ENCODE results near the gene COL11A1.
"Not testable (repeated sequence)": the region's sequence is repeated elsewhere in the genome, so short reads cannot be mapped to it uniquely, and the experiment has no call there.

The COL11A1 gene

GRCh38 chr1:103129796-103130195, 21.5 kb upstream of the COL11A1 start:
- Histone ChIP-seq H4K8ac (ENCODE audit: low read depth, low read length) (no peak overlapping the region), H3K23ac (ENCODE audit: low read length) (no peak overlapping the region), H3K4ac (ENCODE audit: low read depth, low read length) (no peak overlapping the region), H3K4me2 (ENCODE audit: low read length) (no peak overlapping the region), H3K79me2 (ENCODE audit: control insufficient read depth, insufficient read depth, low read length) (no peaks in the 10 kb centered on the region), H3K79me1 (ENCODE audit: low read length) (no peaks in the 10 kb centered on the region), H2BK120ac (ENCODE audit: low read depth, low read length) (no peak overlapping the region), H3K18ac (ENCODE audit: low read length) (no peak overlapping the region), H2BK15ac (replicated peaks; ENCODE audit: low read depth) (no peak overlapping the region), H3K27me3 (ENCODE audit: insufficient read depth, low read length, poor library complexity) (no peaks in the 10 kb centered on the region), H2AK5ac (ENCODE audit: low read length) (no peak overlapping the region), H3K4me3 (ENCODE audit: low read length) (no peak overlapping the region), H3K36me3 (ENCODE audit: control insufficient read depth, insufficient read depth, low read length) (no peaks in the 10 kb centered on the region), H4K5ac (ENCODE audit: low read length) (no peak overlapping the region), H3K9ac (ENCODE audit: low read length) (no peak overlapping the region), H3K56ac (ENCODE audit: low read length) (no peak overlapping the region), H2BK5ac (ENCODE audit: low read length) (no peak overlapping the region), H3K27ac (ENCODE audit: low read depth, low read length) (no peak overlapping the region), H3K4me1 (ENCODE audit: control insufficient read depth, low read depth, low read length) (no peaks in the 10 kb centered on the region)
- no CpG with 5 or more reads among the region's 1 CpG for WGBS (ENCODE audit: extremely low coverage, insufficient coverage, low lambda C conversion rate)
- no peak for DNase-seq

- Histone ChIP-seq H3K27me3 (ENCODE audit: insufficient read depth, low read length, poor library complexity) (no peaks in the 10 kb centered on the region), H3K9ac (ENCODE audit: low read length) (no peak overlapping the region), H2BK15ac (replicated peaks; ENCODE audit: low read depth) (no peak overlapping the region), H3K79me2 (ENCODE audit: control insufficient read depth, insufficient read depth, low read length) (no peaks in the 10 kb centered on the region), H2AK5ac (ENCODE audit: low read length) (no peak overlapping the region), H3K23ac (ENCODE audit: low read length) (no peak overlapping the region), H3K4me1 (ENCODE audit: control insufficient read depth, low read depth, low read length) (no peaks in the 10 kb centered on the region), H3K36me3 (ENCODE audit: control insufficient read depth, insufficient read depth, low read length) (no peaks in the 10 kb centered on the region), H3K27ac (ENCODE audit: low read depth, low read length) (no peak overlapping the region), H3K18ac (ENCODE audit: low read length) (no peak overlapping the region), H4K8ac (ENCODE audit: low read depth, low read length) (no peak overlapping the region), H3K56ac (ENCODE audit: low read length) (no peak overlapping the region), H4K5ac (ENCODE audit: low read length) (no peak overlapping the region), H2BK120ac (ENCODE audit: low read depth, low read length) (no peak overlapping the region), H3K4ac (ENCODE audit: low read depth, low read length) (no peak overlapping the region), H2BK5ac (ENCODE audit: low read length) (no peak overlapping the region), H3K4me2 (ENCODE audit: low read length) (no peak overlapping the region), H3K4me3 (ENCODE audit: low read length) (no peak overlapping the region), H3K79me1 (ENCODE audit: low read length) (no peaks in the 10 kb centered on the region)
- no CpG with 5 or more reads among the region's 1 CpG for WGBS (ENCODE audit: extremely low coverage, insufficient coverage, low lambda C conversion rate)
- DNase-seq = no peak
Measured at GRCh38 chr1:103129255-103129654, 20.9 kb upstream of the COL11A1 start.

GRCh38 chr1:103128256-103128655, 19.9 kb upstream of the COL11A1 start:
- H3K4me3 ChIP-seq (ENCODE audit: low read length); H3K56ac ChIP-seq (ENCODE audit: low read length); H3K27me3 ChIP-seq (ENCODE audit: insufficient read depth, low read length, poor library complexity); DNase-seq; H3K79me1 ChIP-seq (ENCODE audit: low read length); H3K79me2 ChIP-seq (ENCODE audit: control insufficient read depth, insufficient read depth, low read length); H2AK5ac ChIP-seq (ENCODE audit: low read length); H2BK5ac ChIP-seq (ENCODE audit: low read length); H3K9ac ChIP-seq (ENCODE audit: low read length); H3K23ac ChIP-seq (ENCODE audit: low read length); H4K8ac ChIP-seq (ENCODE audit: low read depth, low read length); H3K27ac ChIP-seq (ENCODE audit: low read depth, low read length); H2BK15ac ChIP-seq (replicated peaks; ENCODE audit: low read depth); H4K5ac ChIP-seq (ENCODE audit: low read length); H3K4me1 ChIP-seq (ENCODE audit: control insufficient read depth, low read depth, low read length); H2BK120ac ChIP-seq (ENCODE audit: low read depth, low read length); H3K4ac ChIP-seq (ENCODE audit: low read depth, low read length); H3K36me3 ChIP-seq (ENCODE audit: control insufficient read depth, insufficient read depth, low read length); H3K18ac ChIP-seq (ENCODE audit: low read length); H3K4me2 ChIP-seq (ENCODE audit: low read length): not testable (repeated sequence)
- WGBS (ENCODE audit: extremely low coverage, insufficient coverage, low lambda C conversion rate) = no CpG with 5 or more reads among the region's 2 CpGs

GRCh38 chr1:103125219-103125618, 16.9 kb upstream of the COL11A1 start:
- Histone ChIP-seq H3K23ac (ENCODE audit: low read length) (no peak overlapping the region), H3K27me3 (ENCODE audit: insufficient read depth, low read length, poor library complexity) (no peaks in the 10 kb centered on the region), H2BK5ac (ENCODE audit: low read length) (no peak overlapping the region), H2AK5ac (ENCODE audit: low read length) (no peak overlapping the region), H3K36me3 (ENCODE audit: control insufficient read depth, insufficient read depth, low read length) (no peaks in the 10 kb centered on the region), H3K9ac (ENCODE audit: low read length) (no peak overlapping the region), H3K79me1 (ENCODE audit: low read length) (no peaks in the 10 kb centered on the region), H3K56ac (ENCODE audit: low read length) (no peak overlapping the region), H3K79me2 (ENCODE audit: control insufficient read depth, insufficient read depth, low read length) (no peaks in the 10 kb centered on the region), H3K18ac (ENCODE audit: low read length) (no peak overlapping the region), H3K4me2 (ENCODE audit: low read length) (no peak overlapping the region), H4K8ac (ENCODE audit: low read depth, low read length) (no peak overlapping the region), H2BK15ac (replicated peaks; ENCODE audit: low read depth) (no peak overlapping the region), H3K27ac (ENCODE audit: low read depth, low read length) (no peak overlapping the region), H3K4me3 (ENCODE audit: low read length) (no peak overlapping the region), H3K4ac (ENCODE audit: low read depth, low read length) (no peak overlapping the region), H3K4me1 (ENCODE audit: control insufficient read depth, low read depth, low read length) (no peaks in the 10 kb centered on the region), H4K5ac (ENCODE audit: low read length) (no peak overlapping the region), H2BK120ac (ENCODE audit: low read depth, low read length) (no peak overlapping the region)
- no peak for DNase-seq
- WGBS (ENCODE audit: extremely low coverage, insufficient coverage, low lambda C conversion rate) = no CpG with 5 or more reads among the region's 2 CpGs

- H3K27ac ChIP-seq (ENCODE audit: low read depth, low read length) = no peak overlapping the region
- no peaks in the 10 kb centered on the region for H3K27me3 ChIP-seq (ENCODE audit: insufficient read depth, low read length, poor library complexity)
- H3K4me1 ChIP-seq (ENCODE audit: control insufficient read depth, low read depth, low read length) = no peaks in the 10 kb centered on the region
- no peak overlapping the region for H2BK120ac ChIP-seq (ENCODE audit: low read depth, low read length)
- no peak overlapping the region for H4K5ac ChIP-seq (ENCODE audit: low read length)
- no peak overlapping the region for H3K18ac ChIP-seq (ENCODE audit: low read length)
- no peak overlapping the region for H3K4me3 ChIP-seq (ENCODE audit: low read length)
- DNase-seq = no peak
- H3K79me1 ChIP-seq (ENCODE audit: low read length) = no peaks in the 10 kb centered on the region
- no peak overlapping the region for H2BK5ac ChIP-seq (ENCODE audit: low read length)
- no peak overlapping the region for H3K4me2 ChIP-seq (ENCODE audit: low read length)
- H2AK5ac ChIP-seq (ENCODE audit: low read length) = no peak overlapping the region
- no peaks in the 10 kb centered on the region for H3K36me3 ChIP-seq (ENCODE audit: control insufficient read depth, insufficient read depth, low read length)
- H3K79me2 ChIP-seq (ENCODE audit: control insufficient read depth, insufficient read depth, low read length) = no peaks in the 10 kb centered on the region
- H3K56ac ChIP-seq (ENCODE audit: low read length) = no peak overlapping the region
- no peak overlapping the region for H4K8ac ChIP-seq (ENCODE audit: low read depth, low read length)
- no peak overlapping the region for H3K9ac ChIP-seq (ENCODE audit: low read length)
- WGBS (ENCODE audit: extremely low coverage, insufficient coverage, low lambda C conversion rate) = no CpG with 5 or more reads among the region's 2 CpGs
- H3K4ac ChIP-seq (ENCODE audit: low read depth, low read length) = no peak overlapping the region
- H3K23ac ChIP-seq (ENCODE audit: low read length) = no peak overlapping the region
- H2BK15ac ChIP-seq (replicated peaks; ENCODE audit: low read depth) = no peak overlapping the region
Measured at GRCh38 chr1:103122983-103123720, 14.8 kb upstream of the COL11A1 start.

- Histone ChIP-seq H2BK120ac (ENCODE audit: low read depth, low read length) (no peak overlapping the region), H3K9ac (ENCODE audit: low read length) (no peak overlapping the region)
Measured at GRCh38 chr1:103120981-103121380, 12.7 kb upstream of the COL11A1 start.

More at GRCh38 chr1:103120981-103121380, 12.7 kb upstream of the COL11A1 start:
- Histone ChIP-seq H3K56ac (ENCODE audit: low read length) (no peak overlapping the region), H3K4ac (ENCODE audit: low read depth, low read length) (no peak overlapping the region), H3K27ac (ENCODE audit: low read depth, low read length) (no peak overlapping the region), H2BK15ac (replicated peaks; ENCODE audit: low read depth) (no peak overlapping the region), H3K4me1 (ENCODE audit: control insufficient read depth, low read depth, low read length) (no peaks in the 10 kb centered on the region), H3K36me3 (ENCODE audit: control insufficient read depth, insufficient read depth, low read length) (no peaks in the 10 kb centered on the region), H3K4me3 (ENCODE audit: low read length) (no peak overlapping the region), H3K4me2 (ENCODE audit: low read length) (no peak overlapping the region), H3K79me2 (ENCODE audit: control insufficient read depth, insufficient read depth, low read length) (no peaks in the 10 kb centered on the region), H3K23ac (ENCODE audit: low read length) (no peak overlapping the region), H4K8ac (ENCODE audit: low read depth, low read length) (no peak overlapping the region), H4K5ac (ENCODE audit: low read length) (no peak overlapping the region), H2BK5ac (ENCODE audit: low read length) (no peak overlapping the region), H2AK5ac (ENCODE audit: low read length) (no peak overlapping the region), H3K27me3 (ENCODE audit: insufficient read depth, low read length, poor library complexity) (no peaks in the 10 kb centered on the region), H3K79me1 (ENCODE audit: low read length) (no peaks in the 10 kb centered on the region), H3K18ac (ENCODE audit: low read length) (no peak overlapping the region)
- DNase-seq = no peak
- WGBS (ENCODE audit: extremely low coverage, insufficient coverage, low lambda C conversion rate) = no CpG with 5 or more reads among the region's 2 CpGs

Measured in mesendoderm (in vitro differentiated cells).